Stimulated activated CD4-positive, alpha-beta T cell treated with anti-CD3 and anti-CD28 coated beads, Interleukin-4, amount 100 ng/mL, for 24 hours (primary cell): ENCODE results near the gene AARSD1.
"Not testable (repeated sequence)": the region's sequence is repeated elsewhere in the genome, so short reads cannot be mapped to it uniquely, and the experiment has no call there.

ENCODE experiments used
- DNase-seq: peaks from one replicate; pipeline ENCODE4 v3.0.0-alpha.2; 2020

The AARSD1 gene, protein sequence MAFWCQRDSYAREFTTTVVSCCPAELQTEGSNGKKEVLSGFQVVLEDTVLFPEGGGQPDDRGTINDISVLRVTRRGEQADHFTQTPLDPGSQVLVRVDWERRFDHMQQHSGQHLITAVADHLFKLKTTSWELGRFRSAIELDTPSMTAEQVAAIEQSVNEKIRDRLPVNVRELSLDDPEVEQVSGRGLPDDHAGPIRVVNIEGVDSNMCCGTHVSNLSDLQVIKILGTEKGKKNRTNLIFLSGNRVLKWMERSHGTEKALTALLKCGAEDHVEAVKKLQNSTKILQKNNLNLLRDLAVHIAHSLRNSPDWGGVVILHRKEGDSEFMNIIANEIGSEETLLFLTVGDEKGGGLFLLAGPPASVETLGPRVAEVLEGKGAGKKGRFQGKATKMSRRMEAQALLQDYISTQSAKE

DNA sequence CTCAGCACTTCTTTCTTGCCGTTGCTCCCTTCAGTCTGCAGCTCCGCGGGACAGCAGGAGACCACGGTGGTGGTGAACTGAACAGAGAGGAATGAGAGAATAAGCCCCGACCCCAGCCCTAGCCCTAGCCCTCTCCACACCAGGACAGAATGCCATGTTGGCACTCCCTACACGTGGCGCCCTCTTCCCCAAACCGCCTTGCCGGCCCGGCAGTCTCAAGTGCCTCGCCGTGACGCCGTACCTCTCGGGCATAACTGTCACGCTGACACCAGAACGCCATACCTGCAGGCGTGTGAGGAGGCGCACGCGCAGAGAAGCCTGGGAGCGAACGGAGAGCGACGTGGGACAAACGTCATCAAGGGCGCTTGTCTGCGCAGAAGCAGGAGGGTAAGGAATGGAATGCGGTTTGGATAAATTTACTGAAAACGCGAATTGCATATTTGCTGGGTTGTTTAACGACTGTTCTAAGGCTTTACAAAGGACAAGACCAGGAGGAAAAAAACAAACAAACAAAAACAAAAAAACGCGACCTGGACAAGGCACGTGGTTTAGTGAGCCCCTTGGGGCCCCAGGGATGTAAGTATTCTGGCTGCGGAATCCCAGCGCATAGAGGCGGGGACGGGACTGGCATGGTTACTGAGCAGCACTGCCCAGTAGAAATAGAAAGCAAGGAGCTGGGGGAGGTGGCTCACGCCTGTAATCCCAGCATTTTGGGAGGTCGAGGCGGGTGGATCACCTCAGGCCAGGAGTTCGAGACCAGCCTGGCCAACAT lies at the start of gene AARSD1:
Gene AARSD1, minus strand, starts transcription at position 294 of the 772 bp plus-strand sequence. Its CDS starts 14 bp downstream, at position 280.
- peak; percentile 92 for DNase-seq

DNA sequence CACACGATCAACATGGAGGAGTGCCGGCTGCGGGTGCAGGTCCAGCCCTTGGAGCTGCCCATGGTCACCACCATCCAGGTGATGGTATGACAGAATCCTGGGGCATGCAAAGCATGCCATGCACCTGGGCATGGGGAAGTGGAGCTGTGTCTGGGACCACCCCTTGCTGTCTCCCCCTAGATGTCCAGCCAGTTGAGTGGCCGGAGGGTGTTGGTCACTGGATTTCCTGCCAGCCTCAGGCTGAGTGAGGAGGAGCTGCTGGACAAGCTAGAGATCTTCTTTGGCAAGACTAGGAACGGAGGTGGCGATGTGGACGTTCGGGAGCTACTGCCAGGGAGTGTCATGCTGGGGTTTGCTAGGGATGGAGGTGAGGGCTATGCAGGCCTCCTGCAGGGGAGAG lies 49.0 kb upstream of the AARSD1 start:
- no peak for DNase-seq

DNA sequence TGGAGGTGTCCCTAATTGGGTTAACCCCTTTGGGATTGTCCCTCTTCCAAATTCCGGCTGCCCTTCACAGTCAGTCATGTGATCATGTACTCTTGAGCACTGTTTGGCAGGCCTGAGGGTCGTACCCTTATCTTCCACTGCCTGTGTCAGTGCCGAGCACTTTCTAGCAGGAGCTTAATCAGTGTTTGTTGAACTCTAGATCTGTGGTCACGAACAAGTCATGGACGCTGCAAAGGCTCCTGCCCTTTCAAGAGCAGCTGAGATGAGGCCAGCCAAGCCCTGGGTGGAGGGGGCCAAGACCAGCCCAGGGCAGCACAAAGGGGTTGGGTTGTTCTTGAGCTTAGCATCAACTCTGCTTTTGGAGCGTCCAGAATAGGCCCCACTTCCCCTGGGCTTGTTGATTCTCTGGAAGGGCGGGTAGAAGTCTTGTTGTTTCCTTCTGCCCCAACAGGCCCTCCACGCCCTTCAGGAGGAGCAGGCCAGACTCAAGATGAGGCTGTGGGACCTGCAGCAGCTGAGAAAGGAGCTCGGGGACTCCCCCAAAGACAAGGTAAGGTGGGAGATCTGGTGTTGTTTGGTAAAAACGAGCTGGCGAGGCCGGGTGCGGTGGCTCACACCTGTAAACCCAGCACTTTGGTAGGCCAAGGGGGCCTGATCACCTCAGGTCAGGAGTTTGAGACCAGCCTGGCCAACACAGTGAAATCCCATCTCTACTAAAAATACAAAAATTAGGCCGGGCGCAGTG lies 47.6 kb upstream of the AARSD1 start:
- no peak for DNase-seq

DNA sequence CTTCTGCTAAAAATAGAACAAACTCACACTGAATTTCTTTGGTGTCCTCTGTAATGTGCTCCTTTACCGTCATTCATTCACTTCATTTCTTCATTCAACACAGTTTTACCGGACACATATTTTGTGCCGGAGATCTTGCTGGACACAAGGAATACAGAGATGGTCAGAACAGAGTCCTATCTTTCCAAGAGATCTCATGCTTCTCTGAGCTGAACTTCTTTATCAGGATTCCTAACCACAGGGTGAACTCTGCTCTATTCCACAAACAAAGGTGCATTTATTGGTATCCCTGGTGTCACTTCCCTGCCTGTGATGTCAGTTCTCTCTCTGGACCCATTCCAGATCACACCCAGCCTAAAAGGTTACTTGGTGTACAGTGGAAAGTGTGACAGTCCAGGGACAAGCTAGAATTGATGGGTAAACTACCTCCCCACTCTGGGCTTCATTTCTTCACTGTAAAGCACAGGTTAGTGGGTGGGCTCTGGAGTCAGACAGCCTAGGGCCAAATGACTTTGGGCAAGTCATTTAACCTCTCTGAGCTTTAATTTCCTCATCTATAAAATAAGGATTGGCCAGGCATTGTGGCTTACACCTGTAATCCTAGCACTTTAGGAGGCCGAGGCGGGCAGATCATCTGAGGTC lies 46.5 kb upstream of the AARSD1 start:
- no peak for DNase-seq

DNA sequence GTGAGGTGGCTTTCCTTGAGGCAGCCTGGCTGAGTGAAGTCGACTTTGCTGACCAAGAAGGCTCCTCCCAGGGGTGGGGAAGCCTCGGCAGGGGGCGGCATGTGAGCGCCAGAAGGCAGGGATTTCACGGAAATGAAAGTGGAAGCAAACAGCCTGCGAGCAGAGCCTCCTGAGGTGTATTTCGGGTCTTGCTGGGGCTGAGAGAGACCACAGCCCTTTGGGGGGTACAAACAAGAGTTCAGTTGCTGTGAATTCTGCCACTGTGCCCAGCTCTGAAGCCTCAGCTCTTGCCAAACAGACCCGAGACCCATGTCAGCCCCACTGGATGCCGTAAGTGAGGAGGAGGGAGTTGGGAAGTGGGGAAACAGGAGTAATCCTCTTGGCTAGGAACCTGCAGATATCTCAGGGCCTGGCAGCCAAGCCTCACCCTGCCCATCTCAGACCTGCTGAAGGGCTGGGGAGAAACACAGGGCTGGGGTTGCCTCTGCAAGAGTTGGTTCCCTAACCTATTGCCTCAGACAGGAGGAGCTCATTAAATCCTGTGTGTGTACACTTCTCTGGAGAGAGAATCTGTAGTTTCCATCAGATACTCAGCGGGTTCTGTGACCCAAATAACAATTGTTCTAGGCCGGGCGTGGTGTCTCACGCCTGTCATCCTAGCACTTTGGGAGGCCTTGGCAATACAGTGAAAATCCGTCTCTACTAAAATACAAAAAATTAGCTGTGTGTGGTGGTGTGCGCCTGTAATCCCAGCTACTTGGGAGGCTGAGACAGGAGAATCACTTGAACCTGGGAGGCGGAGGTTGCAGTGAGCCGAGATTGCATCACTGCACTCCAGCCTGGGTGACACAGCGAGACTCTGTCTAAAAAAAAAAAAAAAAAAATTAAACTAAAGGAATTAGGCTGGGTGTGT lies 42.6 kb upstream of the AARSD1 start, which contains the start of gene IFI35:
Gene IFI35, plus strand, starts transcription at position 146 of the 913 bp plus-strand sequence. Its CDS starts 164 bp downstream, at position 310.
- peak; percentile 89 for DNase-seq

DNA sequence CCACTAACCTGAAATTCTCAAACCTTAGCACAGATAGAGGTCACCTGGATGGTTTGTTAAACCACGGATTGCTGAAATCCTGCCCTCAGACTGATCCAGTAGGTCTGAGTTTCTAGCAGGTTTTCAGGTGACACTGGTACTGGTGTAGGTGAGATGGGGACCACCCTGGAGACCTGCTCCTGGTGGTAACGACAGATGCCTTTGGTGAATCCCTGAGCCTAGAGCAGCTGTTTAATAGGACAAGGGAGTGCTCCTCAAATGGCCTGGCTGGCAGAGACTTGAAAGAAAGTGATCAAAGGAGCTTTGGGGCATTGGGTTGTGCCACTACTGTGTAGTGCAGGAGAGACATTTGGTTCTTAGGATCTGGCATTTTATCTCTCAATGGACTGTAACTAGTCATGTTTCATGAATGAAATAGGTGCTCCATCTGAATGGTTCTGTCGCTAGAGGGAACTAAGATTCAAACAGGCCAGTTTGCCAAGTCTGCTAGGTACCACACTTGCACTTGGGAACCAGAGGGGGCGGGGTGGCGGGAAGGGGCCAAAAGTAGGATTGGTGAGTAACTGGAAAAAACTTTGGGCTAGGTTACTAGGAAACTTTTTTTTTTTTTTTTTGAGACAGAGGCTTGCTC lies 39.4 kb upstream of the AARSD1 start:
- no peak for DNase-seq

DNA sequence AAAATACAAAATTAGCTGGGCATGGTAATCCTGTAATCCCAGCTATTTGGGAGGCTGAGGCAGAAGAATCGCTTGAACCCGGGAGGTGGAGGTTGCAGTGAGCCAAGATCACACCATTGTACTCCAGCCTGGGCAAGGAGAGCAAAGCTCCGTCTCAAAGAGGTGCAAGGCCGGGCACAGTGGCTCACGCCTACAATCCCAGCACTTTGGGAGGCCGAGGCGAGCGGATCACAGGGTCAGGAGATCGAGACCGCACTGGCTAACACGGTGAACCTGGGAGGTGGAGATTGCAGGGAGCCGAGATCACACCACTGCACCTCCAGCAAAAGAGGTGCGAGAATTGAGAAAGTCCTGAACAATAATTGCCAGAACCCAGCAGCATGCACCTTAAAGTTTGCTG lies 36.6 kb upstream of the AARSD1 start:
- not testable (repeated sequence) for DNase-seq

DNA sequence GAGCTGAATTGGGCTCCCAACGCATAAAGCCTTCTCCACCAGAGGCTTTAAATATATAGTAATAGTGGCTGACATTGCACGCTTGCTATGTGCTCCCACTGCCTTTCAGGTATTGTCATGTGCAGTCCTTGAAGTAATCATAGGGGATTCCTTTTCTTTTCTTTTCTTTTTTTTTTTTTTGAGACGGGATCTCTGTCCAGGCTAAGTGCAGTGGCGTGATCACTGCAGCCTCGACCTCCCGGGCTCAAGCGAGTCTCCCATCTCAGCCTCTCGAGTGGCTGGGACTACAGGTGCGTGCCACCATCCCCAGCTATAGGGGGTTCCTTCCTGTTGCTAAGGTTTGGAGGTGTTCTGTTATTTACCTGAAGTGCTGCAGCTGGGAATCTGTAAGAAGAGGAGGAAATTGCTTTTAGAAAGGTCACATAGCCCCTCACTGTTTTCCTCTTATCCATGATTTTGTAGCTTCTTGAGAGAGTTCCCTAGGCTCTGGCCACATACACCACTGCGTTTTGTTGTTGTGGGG lies 34.8 kb upstream of the AARSD1 start:
- no peak for DNase-seq

DNA sequence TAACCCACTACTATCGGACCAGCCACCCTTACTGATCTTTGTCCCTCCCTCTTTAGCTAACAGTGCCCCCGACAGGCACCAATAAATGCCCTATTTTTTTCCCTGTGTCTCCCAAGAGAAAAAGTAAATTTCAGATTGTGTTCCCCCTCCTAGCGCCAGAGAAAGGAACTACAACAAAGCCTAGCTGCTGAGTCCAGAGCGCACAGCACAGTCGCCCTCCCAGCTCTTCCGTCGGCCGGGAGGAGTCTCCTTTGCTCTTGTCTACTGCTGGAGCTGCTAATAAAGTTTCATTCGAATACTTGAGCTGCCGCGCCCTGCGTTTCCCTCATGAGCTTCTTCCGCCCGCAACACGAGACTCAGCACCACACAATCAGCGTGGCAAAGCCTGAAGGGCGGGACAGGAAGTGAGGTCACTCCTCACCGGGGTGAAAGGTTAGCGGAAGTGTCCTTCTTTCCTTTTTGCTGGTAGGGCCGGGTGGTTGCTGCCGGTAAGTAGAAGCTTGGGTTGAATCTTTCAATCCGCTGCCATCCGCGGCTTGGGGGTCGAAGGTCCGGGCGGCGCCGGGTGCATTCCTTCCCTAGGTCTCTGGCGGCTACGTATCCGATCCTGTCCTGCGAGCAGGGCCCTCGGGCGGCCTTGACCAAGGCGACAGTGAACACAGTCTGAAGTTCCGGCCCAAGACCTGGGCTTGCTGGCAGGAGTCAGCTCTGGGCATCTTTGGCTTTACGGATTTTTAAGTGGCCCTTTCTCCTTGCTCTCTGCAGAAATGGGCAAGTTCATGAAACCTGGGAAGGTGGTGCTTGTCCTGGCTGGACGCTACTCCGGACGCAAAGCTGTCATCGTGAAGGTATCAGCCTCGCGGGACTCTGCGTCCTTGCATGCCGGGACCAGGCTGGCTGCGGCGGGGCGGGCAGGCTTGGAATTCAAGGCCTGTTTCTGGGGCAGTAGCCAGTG lies 34.0 kb upstream of the AARSD1 start, which contains the start of gene RPL27:
Gene RPL27, plus strand, starts transcription at position 436 of the 955 bp plus-strand sequence. Its CDS starts 332 bp downstream, at position 768.
- DNase-seq: peak; percentile 97

DNA sequence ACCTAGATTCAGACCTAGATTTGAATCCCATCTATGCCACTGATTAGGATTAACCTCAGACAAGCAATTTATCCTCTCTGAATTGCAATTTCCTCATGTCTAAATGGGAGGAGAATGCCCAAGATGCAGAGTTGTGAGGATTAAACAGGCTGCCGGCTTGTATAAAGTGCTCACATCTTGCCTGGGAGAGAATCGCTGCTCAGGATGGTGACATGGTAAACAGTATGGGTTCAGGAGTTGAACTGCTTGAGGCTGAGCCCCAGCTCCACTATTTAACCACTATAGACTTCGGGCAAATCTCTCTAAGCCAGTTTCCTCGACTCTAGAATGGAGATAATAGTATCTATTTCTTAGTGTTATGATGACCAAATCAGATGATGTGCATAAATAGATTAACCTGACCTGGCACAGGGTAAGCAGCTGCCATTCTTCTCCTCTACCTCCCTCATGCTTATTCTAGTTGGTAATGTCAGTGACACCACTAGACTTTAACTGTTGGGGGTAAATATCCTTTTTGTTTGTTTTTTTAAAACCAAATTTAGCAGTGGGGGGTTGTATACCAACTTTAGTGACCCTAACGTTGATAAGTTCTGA lies 33.2 kb upstream of the AARSD1 start:
- DNase-seq: no peak

DNA sequence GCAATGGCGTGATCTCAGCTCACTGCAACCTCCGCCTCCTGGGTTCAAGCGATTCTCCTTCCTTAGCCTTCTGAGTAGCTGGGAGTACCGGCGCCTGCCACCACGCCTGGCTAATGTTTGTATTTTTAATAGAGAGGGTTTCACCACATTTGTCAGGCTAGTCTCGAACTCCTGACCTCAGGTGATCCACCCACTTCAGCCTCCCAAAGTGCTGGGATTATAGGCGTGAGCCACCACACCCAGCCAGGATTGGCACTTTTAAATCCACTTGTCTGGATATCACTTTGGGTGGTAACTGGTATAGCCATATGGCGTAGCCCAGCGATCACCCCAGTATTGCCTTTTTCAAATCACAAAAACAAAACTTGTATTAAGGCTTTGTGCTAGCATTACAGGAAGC lies 29.7 kb upstream of the AARSD1 start:
- not testable (repeated sequence) for DNase-seq

DNA sequence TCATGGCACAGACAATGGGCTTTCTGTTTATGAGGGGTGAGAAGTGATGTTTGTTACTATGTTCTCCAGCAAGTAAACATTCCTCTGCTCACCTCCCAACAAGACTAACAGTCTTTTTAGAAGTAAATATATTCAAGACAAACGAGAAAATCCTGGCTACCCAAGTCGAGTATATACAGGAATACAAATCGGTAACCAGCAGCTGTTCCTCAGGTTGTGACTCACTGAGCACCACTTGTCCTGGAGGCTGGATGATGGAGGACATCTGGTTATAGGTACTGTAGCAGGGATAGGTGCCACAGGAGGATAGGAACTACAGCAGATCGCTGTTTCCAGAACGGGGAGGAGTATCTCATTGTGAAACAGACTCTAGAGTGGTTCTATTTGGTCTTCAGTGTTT lies 28.6 kb upstream of the AARSD1 start:
- no peak for DNase-seq

DNA sequence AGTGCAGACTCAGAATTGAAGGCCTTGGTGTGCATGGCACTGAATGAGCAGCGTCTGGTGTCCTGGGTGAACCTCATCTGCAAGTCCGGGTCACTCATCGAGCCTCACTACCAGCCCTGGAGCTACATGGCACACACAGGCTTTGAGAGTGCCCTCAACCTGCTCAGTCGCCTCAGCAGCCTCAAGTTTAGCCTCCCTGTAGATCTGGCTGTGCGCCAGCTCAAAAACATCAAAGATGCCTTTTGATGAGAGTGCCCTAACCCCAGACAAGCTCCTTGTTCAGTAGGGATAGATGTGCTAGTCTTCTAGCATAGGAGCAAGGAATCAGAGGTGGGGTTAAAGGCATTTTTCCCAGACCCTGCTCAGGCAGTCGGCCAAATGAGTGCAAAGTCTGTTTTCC lies 27.2 kb upstream of the AARSD1 start:
- no peak for DNase-seq

DNA sequence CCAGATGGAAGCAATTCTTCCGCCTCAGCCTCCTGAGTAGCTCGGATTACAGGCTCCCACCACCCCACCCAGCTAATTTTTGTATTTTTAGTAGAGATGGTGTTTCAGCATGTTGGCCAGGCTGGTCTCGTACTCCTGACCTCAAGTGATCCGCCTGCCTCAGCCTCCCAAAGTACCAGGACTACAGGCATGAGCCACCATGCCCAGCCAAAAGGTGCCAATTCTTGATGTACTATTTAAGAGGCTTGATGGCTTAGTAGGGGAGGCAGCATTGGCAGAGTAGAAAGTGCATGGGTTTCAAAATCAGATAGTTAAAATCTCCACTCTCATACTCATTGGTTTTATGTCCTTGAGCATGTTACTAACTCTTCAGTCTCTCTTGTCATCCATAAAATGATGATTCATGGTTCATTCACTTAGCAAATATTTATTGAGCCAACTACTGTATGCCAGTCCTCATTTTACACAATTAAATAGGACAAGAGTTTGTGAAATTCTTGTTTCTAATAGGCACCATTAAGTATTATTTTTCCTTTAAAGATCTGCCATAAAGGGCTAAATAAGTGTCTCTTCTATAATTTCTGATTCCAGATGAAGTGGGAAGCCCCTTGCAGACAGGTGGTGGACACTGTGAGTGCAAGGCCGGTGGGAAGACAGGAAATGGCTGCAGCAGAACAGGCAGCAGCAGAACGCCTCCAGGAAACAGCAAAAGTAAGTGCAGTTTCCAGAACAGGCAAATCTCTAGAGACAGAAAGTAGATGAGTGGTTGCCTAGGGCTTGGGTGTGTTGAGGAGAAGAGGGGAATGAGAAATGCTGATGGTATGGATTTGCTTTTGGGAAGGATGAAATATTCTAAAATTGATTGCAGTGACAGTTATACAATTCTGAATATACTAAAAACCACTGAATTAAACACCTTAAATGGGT lies 25.7 kb upstream of the AARSD1 start:
- DNase-seq: no peak

DNA sequence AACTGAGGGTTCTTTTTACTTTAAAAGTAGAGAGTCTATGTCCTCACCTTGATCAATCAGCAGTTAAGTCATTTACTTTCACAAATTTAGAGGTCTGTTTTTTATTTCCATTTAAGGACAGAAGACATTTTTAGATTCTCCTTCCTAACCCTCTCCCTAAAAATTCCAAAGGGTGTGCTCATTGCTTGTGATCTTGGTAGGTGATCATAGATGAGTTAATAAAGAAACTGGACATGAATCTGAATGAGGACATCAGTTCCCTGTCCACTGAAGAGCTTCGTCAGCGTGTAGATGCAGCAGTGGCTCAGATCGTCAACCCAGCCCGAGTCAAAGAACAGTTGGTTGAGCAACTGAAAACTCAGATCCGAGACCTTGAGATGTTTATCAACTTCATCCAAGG lies 24.9 kb upstream of the AARSD1 start:
- DNase-seq: no peak

DNA sequence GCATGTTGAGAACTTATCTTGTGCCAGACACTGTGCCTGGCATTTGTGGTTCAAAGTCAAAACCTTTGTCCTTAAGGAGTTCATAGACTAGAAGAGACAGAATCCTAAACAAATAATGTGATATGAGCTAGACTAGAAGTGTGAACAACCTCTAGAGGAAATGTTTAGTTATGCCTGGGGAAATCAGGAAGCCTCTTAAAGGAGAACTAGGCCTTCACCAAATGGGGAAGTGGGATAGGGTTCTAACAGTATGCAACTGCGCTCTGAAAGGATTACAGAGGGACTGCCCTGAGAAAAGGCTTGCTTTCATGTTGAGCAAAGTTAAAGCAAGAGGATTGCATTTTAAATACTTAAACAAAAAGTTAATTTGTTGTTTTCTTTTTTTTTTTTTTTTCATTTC lies 21.0 kb upstream of the AARSD1 start:
- DNase-seq: no peak

DNA sequence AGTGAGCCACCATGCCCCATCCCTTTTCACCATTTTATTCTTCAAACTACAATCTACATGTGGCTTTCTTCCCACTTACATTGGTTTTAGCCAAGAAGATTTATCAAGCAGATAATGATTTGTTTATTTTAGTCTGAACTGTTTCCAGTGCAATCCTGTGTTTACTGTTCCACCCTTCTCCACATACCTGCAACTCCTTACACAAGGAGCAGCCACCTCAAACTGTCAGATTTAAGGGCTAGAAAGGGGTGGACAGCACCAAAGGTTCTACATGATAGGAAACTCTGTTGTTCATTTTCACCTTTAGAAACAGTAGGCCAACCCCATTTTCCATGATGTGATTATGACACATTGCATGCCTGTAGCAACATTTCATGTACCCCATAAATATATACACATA lies 18.0 kb upstream of the AARSD1 start:
- DNase-seq: no peak
